GM12878 (cell line): ENCODE measurements around the gene BRINP2. TPM values are rescaled to one million over a fixed set of nuclear protein-coding genes. Genes with fewer than 3 reads are reported as not detected.

Experiments
- ATAC-seq: fragments of 200-7000 bp; cut with Tn5 transposase; 3 replicates; pipeline ENCODE4 v1.9.1; 2020; ENCODE audit warnings: mild to moderate bottlenecking, moderate library complexity
- BruUV-seq: library from RNA; stranded (reverse); fragments of 400-500 nt; replicated peaks from 2 replicates; lab custom pipeline; 2021; lab: Mats Ljungman, UMichigan
- CTCF ChIA-PET: fragments of 300-600 bp; sonication (Branson Sonifier 250); formaldehyde crosslinking; extraction: SDS; loops from one replicate; lab custom pipeline; 2021; ENCODE audit warnings: inconsistent platforms; lab: Yijun Ruan, JAX
- POLR2A ChIA-PET: fragments of 350-600 bp; formaldehyde crosslinking; extraction: SDS; loops from one replicate; lab custom pipeline; 2021; ENCODE audit warnings: inconsistent platforms; lab: Charles Lee
- RAD21 ChIA-PET: fragments of 300-600 bp; sonication (Branson Sonifier 250); formaldehyde crosslinking; loops from one replicate; lab custom pipeline; 2023; ENCODE audit warnings: antibody characterized with exemption; ENCODE audit not compliant: unreplicated experiment; lab: Charles Lee
- SMC1A ChIA-PET: fragments of 300-600 bp; sonication (Branson Sonifier 250); formaldehyde crosslinking; loops from one replicate; lab custom pipeline; 2023; ENCODE audit not compliant: unreplicated experiment, uncharacterized antibody; lab: Charles Lee
- DNase-seq: peaks from one replicate; pipeline ENCODE4 v3.0.0-alpha.2; 2011; ENCODE audit warnings: low read depth, low spot score
- FAIRE-seq: peaks from 3 replicates; lab custom pipeline; 2011; peaks lifted over from hg19 to GRCh38; lab: Jason Lieb, UNC
- H2AFZ ChIP-seq: 2 replicates; pipeline ENCODE4 v1.6.0; 2011; ENCODE audit warnings: low read depth, low read length, control low read depth; ENCODE audit not compliant: control insufficient read depth
- H3K27ac ChIP-seq: 2 replicates; pipeline ENCODE4 v1.5.1; 2011; ENCODE audit warnings: control low read depth; ENCODE audit not compliant: control insufficient read depth, insufficient read depth
- H3K27me3 ChIP-seq, 2 experiments: replicated peaks in 1 of 2; 2 replicates each; pipeline versions ENCODE4 v1.6.0 to v1.6.1; 2011; ENCODE audit warnings: low read length in 1 of 2; ENCODE audit not compliant: control insufficient read depth in 2 of 2, insufficient read depth in 2 of 2
- H3K36me3 ChIP-seq, 2 experiments: 2 replicates each; pipeline ENCODE4 v1.5.1; 2011; ENCODE audit warnings: low read length in 1 of 2; ENCODE audit not compliant: control insufficient read depth in 2 of 2, insufficient read depth in 2 of 2
- H3K4me1 ChIP-seq: 2 replicates; pipeline ENCODE4 v1.6.1; 2011; ENCODE audit warnings: mild to moderate bottlenecking, low read length, moderate library complexity, mixed read lengths; ENCODE audit not compliant: control insufficient read depth, insufficient read depth
- H3K4me2 ChIP-seq: 2 replicates; pipeline ENCODE4 v1.6.0; 2011; ENCODE audit warnings: control low read depth; ENCODE audit not compliant: control insufficient read depth, insufficient read depth
- H3K4me3 ChIP-seq: fragments of 200-600 bp; sonication (generic); 2 replicates; pipeline ENCODE4 v1.5.1; 2016
- H3K79me2 ChIP-seq: 2 replicates; pipeline ENCODE4 v1.6.0; 2011; ENCODE audit warnings: low read length; ENCODE audit not compliant: control insufficient read depth, insufficient read depth
- H3K9ac ChIP-seq: 2 replicates; pipeline ENCODE4 v1.8.0; 2011; ENCODE audit warnings: low read length, control low read depth, mixed read lengths; ENCODE audit not compliant: control insufficient read depth, insufficient read depth
- H3K9me3 ChIP-seq: replicated peaks from 3 replicates; pipeline ENCODE4 v1.5.1; 2011; ENCODE audit warnings: mild to moderate bottlenecking, low read length; ENCODE audit not compliant: control insufficient read depth, insufficient read depth
- H4K20me1 ChIP-seq: 2 replicates; pipeline ENCODE4 v1.6.0; 2011; ENCODE audit not compliant: control insufficient read depth, insufficient read depth
- ASH2L ChIP-seq: fragments of 300-600, 200-600 bp; sonication (generic); IDR thresholded peaks from 2 replicates; pipeline ENCODE4 v1.6.1; 2017; ENCODE audit warnings: low read depth, mild to moderate bottlenecking, borderline replicate concordance
- BACH1 ChIP-seq: fragments of 450-650 bp; IDR thresholded peaks from 2 replicates; pipeline ENCODE4 v1.6.1; 2017; ENCODE audit warnings: mild to moderate bottlenecking, borderline replicate concordance
- CHD1 ChIP-seq: IDR thresholded peaks from 2 replicates; pipeline ENCODE4 v1.6.1; 2012; ENCODE audit warnings: low read depth, low read length, improper control_type of control experiment
- CREB1 ChIP-seq: IDR thresholded peaks from 2 replicates; pipeline ENCODE4 v1.6.1; 2012; ENCODE audit warnings: low read depth, mild to moderate bottlenecking, inconsistent platforms
- FOXM1 ChIP-seq: IDR thresholded peaks from 2 replicates; pipeline ENCODE4 v1.6.1; 2012; ENCODE audit warnings: low read depth, mild to moderate bottlenecking, inconsistent platforms, low read length, moderate library complexity
- HSF1 ChIP-seq: fragments of 150-350 bp; IDR thresholded peaks from 2 replicates; pipeline ENCODE4 v1.6.1; 2014; ENCODE audit warnings: mild to moderate bottlenecking, low read depth, low read length
- IKZF1 ChIP-seq: fragments of 450-650 bp; conservative IDR thresholded peaks from 2 replicates; pipeline ENCODE4 v1.6.1; 2017; ENCODE audit warnings: antibody characterized with exemption, mild to moderate bottlenecking
- KDM1A ChIP-seq: fragments of 200-600 bp; sonication (generic); IDR thresholded peaks from 2 replicates; pipeline ENCODE4 v1.6.1; 2016; ENCODE audit warnings: borderline replicate concordance
- MYB ChIP-seq: fragments of 150-350 bp; IDR thresholded peaks from 2 replicates; pipeline ENCODE4 v1.6.1; 2014; ENCODE audit warnings: mild to moderate bottlenecking, low read depth, low read length, borderline replicate concordance
- MYC ChIP-seq: IDR thresholded peaks from 2 replicates; pipeline ENCODE4 v1.6.1; 2011; ENCODE audit warnings: mild to moderate bottlenecking, low read length, moderate library complexity, inconsistent platforms; ENCODE audit not compliant: insufficient read depth, insufficient replicate concordance, insufficient read length, severe bottlenecking
- RUNX3 ChIP-seq: IDR thresholded peaks from 2 replicates; pipeline ENCODE4 v1.6.1; 2012; ENCODE audit warnings: low read length, inconsistent platforms
- SMARCA5 ChIP-seq: fragments of 450-650 bp; IDR thresholded peaks from 2 replicates; pipeline ENCODE4 v1.6.1; 2017; ENCODE audit warnings: mild to moderate bottlenecking
- ZBTB4 ChIP-seq: fragments of 450-650 bp; formaldehyde crosslinking; IDR thresholded peaks from 2 replicates; pipeline ENCODE4 v1.4.0; 2022; ENCODE audit warnings: mild to moderate bottlenecking, moderate library complexity
- WGBS: methylation state at CpG from one replicate; pipeline ENCODE4 v1.1.6; 2016; ENCODE audit warnings: low lambda C conversion rate; ENCODE audit not compliant: insufficient replicate concordance, insufficient coverage; ENCODE audit errors: missing lambda C conversion rate; 5-methylcytosine and 5-hydroxymethylcytosine counted together
- in situ Hi-C: fragments of 300-500 bp; cut with MboI; formaldehyde crosslinking; loops from 9 replicates; pipeline ENCODE4 v1.14.3; 2018; ENCODE audit warnings: mixed read lengths
- intact Hi-C: fragments of 100-400 bp; cut with micrococcal nuclease; formaldehyde crosslinking; loops from one replicate; pipeline ENCODE4 v1.14.2; 2022; ENCODE audit not compliant: unreplicated experiment
- polyA plus RNA-seq, 11 experiments: library from polyadenylated mRNA; depleted of rRNA in 4 of 11; unstranded in 6 of 11; stranded (reverse) in 5 of 11; fragments of >200 nt; fragmentation: Nextera tagmentation in 4 of 11; fragmentation: Illumina TruSeq in 1 of 11; extraction: Ambion mirVana in 4 of 11; extraction: Trizol in 1 of 11; gene quantifications; 1 replicate in 1 of 11; 2 replicates in 10 of 11; pipeline versions ENCODE4 v1.2.1 to v1.2.3, GENCODE V29; 2011 to 2016; ENCODE audit warnings: inconsistent platforms in 2 of 11, missing spikeins in 2 of 11, low read depth in 1 of 11
- total RNA-seq, 4 experiments: library from RNA; depleted of rRNA in 3 of 4; stranded (reverse); fragments of >200 nt in 3 of 4; fragmentation: Illumina TruSeq in 1 of 4; extraction: Trizol in 1 of 4; gene quantifications; 2 replicates each; pipeline versions ENCODE4 v1.2.1 to v1.2.3, GENCODE V29; 2013 to 2021

The BRINP2 gene
- total and polyA plus RNA-seq, 10 of the 15 experiments (the other 5 are each of a cell fraction or from before 2014, with no cell fraction given), result 0.03 TPM; not detected in 9

- SMC1A ChIA-PET, result no interaction called here
- H2AFZ ChIP-seq, result no peak overlapping the region
- no peak overlapping the region for H3K9ac ChIP-seq
- no peaks in the 10 kb centered on the region for H3K79me2 ChIP-seq
- H3K36me3 ChIP-seq, result no peaks in the 10 kb centered on the region
- CTCF ChIA-PET, result no interaction called here
- no peaks in the 10 kb centered on the region for H4K20me1 ChIP-seq
- H3K4me1 ChIP-seq, result no peaks in the 10 kb centered on the region
- H3K4me3 ChIP-seq, result no peak overlapping the region
- H3K27me3 ChIP-seq, result no peaks in the 10 kb centered on the region
- DNase-seq (no peak), ATAC-seq (no peak)
- intact Hi-C loops (no loop called here), in situ Hi-C loops (no loop called here)
- TF ChIP-seq CHD1, result no peak
- no peak for TF ChIP-seq BACH1
- TF ChIP-seq, all 136 proteins: peak for 0
- H3K27ac ChIP-seq, result no peak overlapping the region
- no peaks in the 10 kb centered on the region for H3K9me3 ChIP-seq
- no TSS peak for BruUV-seq
- FAIRE-seq, result no peak
- 0% methylated on average over 3 of the region's 3 CpGs for WGBS
- ChIA-PET POLR2A (no interaction called here), RAD21 (no interaction called here)
- H3K4me2 ChIP-seq, result no peak overlapping the region
Observed at GRCh38 chr1:177126267-177126666, 44.5 kb upstream of the BRINP2 start.

- intact Hi-C loops, result no loop called here
- Histone ChIP-seq H3K4me2 (no peak overlapping the region), H3K79me2 (no peaks in the 10 kb centered on the region), H4K20me1 (no peaks in the 10 kb centered on the region), H3K36me3 (no peaks in the 10 kb centered on the region), H3K27me3 (no peaks in the 10 kb centered on the region), H2AFZ (no peak overlapping the region), H3K27ac (no peak overlapping the region), H3K4me1 (no peaks in the 10 kb centered on the region), H3K4me3 (no peak overlapping the region), H3K9ac (no peak overlapping the region), H3K9me3 (no peaks in the 10 kb centered on the region)
- ChIA-PET CTCF (interaction anchor here (0.6 kb wide), 1 partner anchor 1957 kb away, joined by 3 read pairs; no protein-coding TSS in a partner anchor), RAD21 (no interaction called here), POLR2A (no interaction called here), SMC1A (no interaction called here)
- in situ Hi-C loops, result no loop called here
- WGBS, result under 1% methylated on average over 4 of the region's 4 CpGs
- ATAC-seq (no peak), FAIRE-seq (no peak), DNase-seq (no peak)
- BruUV-seq, result no TSS peak
- TF ChIP-seq CREB1 (no peak), ZBTB4 (CRISPR knock-in tag) (no peak), KDM1A (no peak), MYC (no peak), MYB (no peak), FOXM1 (no peak), HSF1 (no peak), IKZF1 (no peak), SMARCA5 (no peak), RUNX3 (no peak), ASH2L (no peak)
Observed at GRCh38 chr1:177128665-177129281, 42.0 kb upstream of the BRINP2 start.
